Measurements from ENCODE around the gene DBH. TPM values are rescaled to one million over a fixed set of nuclear protein-coding genes. Genes with fewer than 3 reads are reported as not detected.

DBH gene
- total RNA-seq, 1 donor from 2014 or later = not detected

DNA sequence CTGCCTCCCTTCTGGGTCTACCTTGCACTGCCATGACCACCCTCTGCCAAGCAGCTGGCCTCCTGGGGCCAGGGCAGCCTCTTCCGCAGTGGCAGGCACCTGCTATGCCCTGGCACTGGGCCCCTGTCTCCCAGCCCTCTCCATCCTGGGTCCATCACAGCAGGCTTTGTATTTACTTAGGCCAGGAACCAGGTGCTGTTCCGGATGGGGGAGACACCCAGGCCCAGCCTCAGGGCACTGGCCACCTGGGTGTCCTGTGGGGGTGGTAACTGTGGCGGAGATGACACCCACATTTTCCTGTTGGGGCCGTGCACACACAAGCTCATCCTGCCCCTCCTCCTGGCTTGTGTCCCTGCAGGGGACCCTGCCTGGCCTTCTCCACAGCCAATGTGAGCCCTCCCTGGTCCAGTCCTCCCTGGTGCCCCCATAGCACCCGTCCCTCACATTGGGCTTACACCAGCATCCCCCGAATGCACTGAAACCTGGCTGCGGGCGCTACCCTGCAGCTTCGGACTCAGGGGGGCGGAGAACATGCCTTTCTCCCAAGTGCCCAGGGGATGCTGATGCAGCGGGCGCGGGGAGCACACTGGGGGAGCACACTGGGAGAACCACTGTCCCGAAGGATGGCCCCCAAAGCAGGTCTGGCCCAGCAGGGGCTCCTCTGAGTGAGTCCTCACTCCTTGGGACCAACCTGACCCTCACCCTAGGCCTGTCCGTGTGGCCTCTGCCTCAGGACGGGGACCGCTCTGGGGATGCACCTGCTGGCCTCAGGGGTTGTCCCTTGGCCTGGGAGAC lies 44.9 kb upstream of the DBH start:
- no peak overlapping the region for H3K4me3 ChIP-seq (ENCODE audit: low read depth, low read length)
- H3K36me3 ChIP-seq (ENCODE audit: control insufficient read depth, insufficient read depth, low read length) = no peaks in the 10 kb centered on the region
- DNase-seq (ENCODE audit: low read depth) = no peak
- FAIRE-seq = no peak
- TF ChIP-seq CTCF (IDR thresholded peaks at IDR 0.05; ENCODE audit: insufficient read depth, low read length, severe bottlenecking) = no peak
- H3K27me3 ChIP-seq (ENCODE audit: control insufficient read depth, insufficient read depth, low read length) = no peaks in the 10 kb centered on the region

GRCh38 chr9:133591985-133592384 lies 44.2 kb upstream of the DBH start:
- H3K27me3 ChIP-seq (ENCODE audit: control insufficient read depth, insufficient read depth, low read length) = no peaks in the 10 kb centered on the region
- FAIRE-seq (no peak), DNase-seq (ENCODE audit: low read depth) (no peak)
- no peak for TF ChIP-seq CTCF (IDR thresholded peaks at IDR 0.05; ENCODE audit: insufficient read depth, low read length, severe bottlenecking)
- H3K4me3 ChIP-seq (ENCODE audit: low read depth, low read length) = no peak overlapping the region
- no peaks in the 10 kb centered on the region for H3K36me3 ChIP-seq (ENCODE audit: control insufficient read depth, insufficient read depth, low read length)

DNA sequence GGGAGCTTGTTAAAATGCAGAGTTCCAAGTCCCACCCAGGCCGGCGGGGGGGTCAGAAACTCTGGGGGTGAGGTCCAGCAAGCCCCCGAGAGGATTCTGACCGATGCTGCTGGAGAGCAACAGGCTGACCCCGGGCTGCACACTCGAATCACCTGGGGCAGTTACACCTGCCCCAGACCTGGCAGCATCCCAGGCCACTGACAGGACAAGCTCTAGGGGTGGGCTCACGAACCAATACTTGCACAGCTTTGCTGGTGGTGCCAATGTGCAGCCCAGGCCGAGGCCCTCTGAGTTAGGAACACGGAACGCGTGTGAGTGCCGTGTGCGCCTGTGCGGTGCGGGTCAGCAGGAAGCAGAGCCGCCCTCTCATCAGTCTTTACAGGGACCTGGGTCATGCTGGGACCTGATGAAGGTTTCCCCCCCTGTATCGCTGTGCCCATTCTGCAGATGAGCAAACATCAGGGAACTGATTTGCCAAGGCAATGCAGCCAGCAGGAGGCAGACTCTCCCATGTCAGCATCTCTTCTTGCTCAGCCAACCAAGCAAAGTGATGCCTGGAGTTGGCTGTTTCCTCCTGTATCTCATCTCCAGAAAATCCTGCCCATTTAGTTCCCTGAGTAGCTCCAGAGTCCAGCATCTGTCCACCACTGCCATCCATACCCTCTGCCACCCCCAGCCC lies 43.3 kb upstream of the DBH start:
- no peak for TF ChIP-seq CTCF (IDR thresholded peaks at IDR 0.05; ENCODE audit: insufficient read depth, low read length, severe bottlenecking)
- DNase-seq (ENCODE audit: low read depth) (no peak), FAIRE-seq (no peak)
- no peaks in the 10 kb centered on the region for H3K27me3 ChIP-seq (ENCODE audit: control insufficient read depth, insufficient read depth, low read length)
- H3K4me3 ChIP-seq (ENCODE audit: low read depth, low read length) = no peak overlapping the region
- H3K36me3 ChIP-seq (ENCODE audit: control insufficient read depth, insufficient read depth, low read length) = no peaks in the 10 kb centered on the region

GRCh38 chr9:133593587-133594253 lies 42.4 kb upstream of the DBH start:
- Histone ChIP-seq H3K27me3 (ENCODE audit: control insufficient read depth, insufficient read depth, low read length) (no peaks in the 10 kb centered on the region), H3K36me3 (ENCODE audit: control insufficient read depth, insufficient read depth, low read length) (no peaks in the 10 kb centered on the region), H3K4me3 (ENCODE audit: low read depth, low read length) (no peak overlapping the region)
- FAIRE-seq = no peak
- DNase-seq (ENCODE audit: low read depth) = no peak
- no peak for TF ChIP-seq CTCF (IDR thresholded peaks at IDR 0.05; ENCODE audit: insufficient read depth, low read length, severe bottlenecking)

- Histone ChIP-seq H3K27me3 (ENCODE audit: control insufficient read depth, insufficient read depth, low read length) (no peaks in the 10 kb centered on the region), H3K4me3 (ENCODE audit: low read depth, low read length) (no peak overlapping the region), H3K36me3 (ENCODE audit: control insufficient read depth, insufficient read depth, low read length) (no peaks in the 10 kb centered on the region)
- FAIRE-seq (no peak), DNase-seq (ENCODE audit: low read depth) (no peak)
- TF ChIP-seq CTCF (IDR thresholded peaks at IDR 0.05; ENCODE audit: insufficient read depth, low read length, severe bottlenecking) = no peak
Measured at GRCh38 chr9:133594310-133594709, 41.9 kb upstream of the DBH start.
